Posterior cingulate gyrus (tissue), 11 donors: ENCODE measurements around the gene TNKS1BP1.

Source experiments
- DNase-seq, 10 donors: peaks; one replicate each; pipeline versions ENCODE4 v3.0.0 to v3.0.0-alpha.2; 2020 to 2021; ENCODE audit warnings: mixed read lengths in 3 of 10
- intact Hi-C: fragments of 100-400 bp; cut with DNase I; formaldehyde crosslinking; loops from one replicate; pipeline ENCODE4 v1.15.1; 2023

Gene TNKS1BP1

GRCh38 chr11:57316017-57316416 is 8.7 kb downstream of the TNKS1BP1 start:
- intact Hi-C loops = no loop called here
- DNase-seq = peak in 2 of 10 donors; percentile 52 to 69

DNA sequence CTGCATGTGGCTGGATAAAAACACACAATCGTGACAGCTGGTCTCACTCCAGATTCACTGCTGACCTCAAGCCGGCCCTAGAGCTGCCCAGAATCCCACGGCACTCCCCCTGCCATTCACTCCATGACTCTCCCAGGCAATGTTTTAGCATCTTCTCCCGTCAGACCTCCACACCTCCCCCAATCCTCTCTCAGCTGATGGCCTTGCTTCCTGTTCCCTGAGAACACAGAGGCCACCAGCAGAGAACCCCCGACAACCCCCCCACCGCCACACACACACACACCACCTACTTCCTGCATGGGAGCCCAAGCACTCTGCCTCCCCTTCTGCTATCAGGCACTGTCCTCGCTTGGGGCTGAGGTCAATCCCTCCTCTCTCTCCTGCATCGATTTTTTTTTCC is 9.3 kb downstream of the TNKS1BP1 start:
- peak in 2 of 10 donors; percentile 33 to 53 for DNase-seq

DNA sequence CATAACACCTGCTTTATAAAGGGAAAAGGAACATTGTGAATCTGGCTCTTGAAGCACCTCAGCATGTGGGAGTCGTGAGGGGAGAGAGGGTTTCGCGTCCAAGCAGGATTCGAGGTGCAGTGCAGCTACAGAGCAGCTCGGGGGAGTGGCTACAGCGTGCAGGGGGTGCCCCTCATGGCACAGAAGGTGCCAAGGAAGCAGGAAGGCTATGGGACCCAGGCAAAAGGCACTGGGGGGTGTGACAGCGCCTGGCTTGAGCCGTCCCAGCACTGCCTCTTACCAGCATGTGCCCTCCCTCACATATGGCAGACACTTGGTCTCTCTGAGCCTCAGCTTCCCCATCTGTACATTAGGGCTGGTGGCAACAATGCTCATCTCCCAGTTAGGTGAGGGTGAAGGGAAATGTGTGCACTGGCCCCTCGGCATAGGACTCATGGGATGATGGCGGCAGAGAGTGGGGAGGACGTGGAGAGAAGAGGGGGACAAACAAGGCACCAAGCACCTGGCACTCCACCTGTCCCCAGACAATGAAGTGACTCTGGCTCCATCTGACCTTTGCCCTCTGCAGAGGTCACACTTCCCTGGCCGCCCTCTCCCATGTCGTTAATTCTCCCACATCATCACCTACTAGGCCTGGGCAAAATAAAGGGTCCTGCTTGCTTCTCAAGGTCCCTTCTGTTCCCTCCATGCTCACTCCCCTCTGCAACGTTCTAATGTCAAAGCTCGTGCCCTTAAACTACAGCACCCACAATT is 10.4 kb downstream of the TNKS1BP1 start:
- peak in 1 of 10 donors; percentile 43 for DNase-seq

More for the DNA sequence above, 9.3 kb downstream of the TNKS1BP1 start:
- intact Hi-C loops = no loop called here

GRCh38 chr11:57313788-57314135 is 11.0 kb downstream of the TNKS1BP1 start:
- intact Hi-C loops = no loop called here
- DNase-seq = no peak

More for the DNA sequence above, 10.4 kb downstream of the TNKS1BP1 start:
- intact Hi-C loops = no loop called here

- DNase-seq = peak in 2 of 10 donors; percentile 63 to 75
- intact Hi-C loops = no loop called here
Observed at GRCh38 chr11:57313071-57313787, 11.5 kb downstream of the TNKS1BP1 start.

DNA sequence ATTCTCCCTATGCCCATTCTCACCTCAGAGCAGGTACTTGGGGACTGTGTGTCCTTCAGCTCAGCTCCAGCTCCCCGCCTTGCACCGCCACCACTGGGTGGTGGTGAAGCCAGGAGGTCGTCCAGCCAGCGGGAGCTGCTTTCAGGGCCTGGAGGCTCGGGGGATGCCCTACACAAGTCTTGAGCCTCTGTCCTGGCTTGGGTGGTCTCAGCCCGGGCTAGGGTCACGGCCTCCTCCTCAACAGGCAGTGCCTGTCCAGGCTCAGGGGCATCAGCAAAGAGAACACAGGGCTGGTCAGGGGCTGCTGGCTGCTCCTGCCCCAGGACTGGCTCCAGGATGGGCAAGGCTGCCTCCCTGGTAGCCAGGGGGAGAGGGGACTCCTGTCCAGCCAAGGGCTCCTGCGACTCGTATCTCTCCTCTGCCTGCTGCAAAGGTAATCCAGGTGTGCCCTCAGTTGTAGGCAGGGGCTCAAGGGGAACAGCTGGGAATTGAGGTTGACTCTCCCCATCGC is 12.2 kb downstream of the TNKS1BP1 start:
- intact Hi-C loops = no loop called here
- DNase-seq = peak in 2 of 10 donors; percentile 71 to 82

GRCh38 chr11:57311109-57311936 is 13.4 kb downstream of the TNKS1BP1 start:
- intact Hi-C loops = no loop called here
- DNase-seq = peak in 8 of 10 donors; percentile 51 to 93 (median 66)

DNA sequence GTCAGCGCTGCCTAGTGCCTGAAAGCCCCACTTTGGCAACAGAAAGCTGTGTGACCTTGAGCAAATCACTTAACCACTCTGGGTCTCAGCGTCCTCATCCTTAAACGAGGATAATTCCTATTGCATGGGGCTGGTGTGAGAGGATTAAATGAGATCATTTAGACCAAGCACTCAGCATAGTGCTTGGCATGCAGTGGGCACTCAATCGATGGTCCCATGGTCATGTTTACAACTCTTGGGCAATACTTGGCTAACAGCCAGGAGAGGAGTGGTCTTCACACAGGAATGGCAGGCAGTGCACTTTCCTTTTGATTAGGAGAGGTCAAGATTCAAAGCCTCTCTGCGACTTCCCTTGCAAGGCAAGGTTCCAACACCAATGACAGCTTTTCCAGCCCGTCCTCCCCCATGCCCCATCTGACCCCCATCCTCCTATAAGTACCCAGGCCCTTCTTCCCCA is 14.1 kb downstream of the TNKS1BP1 start:
- intact Hi-C loops = no loop called here
- no peak for DNase-seq

- intact Hi-C loops = no loop called here
- DNase-seq = peak in 1 of 10 donors; percentile 60
Observed at GRCh38 chr11:57310091-57310490, 14.7 kb downstream of the TNKS1BP1 start.

- intact Hi-C loops = no loop called here
Observed at GRCh38 chr11:57309106-57310059, 15.4 kb downstream of the TNKS1BP1 start.

DNA sequence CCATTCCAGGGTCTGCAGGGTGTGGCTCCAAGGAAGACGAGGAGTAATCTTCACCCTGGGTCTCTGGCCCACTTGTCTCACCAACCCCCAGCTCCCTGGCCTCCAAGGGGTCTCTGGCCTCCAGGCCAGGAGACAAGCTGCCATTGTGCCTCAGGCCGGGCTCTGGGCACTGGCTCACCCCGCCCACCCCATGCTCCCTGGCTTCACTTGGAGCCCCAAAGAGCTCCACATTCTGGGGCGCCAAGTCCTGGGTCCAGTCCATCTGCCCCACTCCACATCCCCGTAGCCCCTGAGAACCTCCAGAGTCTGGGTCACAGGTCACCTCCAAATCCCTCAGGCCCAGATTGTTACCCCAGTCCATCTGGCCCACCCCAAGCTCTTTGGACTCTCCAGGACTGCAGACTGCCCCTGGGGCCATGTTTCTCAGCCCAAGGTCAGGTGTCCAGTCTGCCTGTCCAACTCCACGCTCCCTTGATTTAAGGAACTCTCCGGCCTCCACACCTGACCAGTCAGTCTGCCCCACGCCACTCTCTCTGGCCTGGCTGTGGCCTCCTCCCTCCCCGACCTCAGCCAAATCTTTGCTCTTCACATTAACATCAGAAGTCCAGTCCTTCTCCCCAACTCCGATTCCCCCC is 16.2 kb downstream of the TNKS1BP1 start:
- intact Hi-C loops = no loop called here
- peak in 1 of 10 donors; percentile 62 for DNase-seq

More at GRCh38 chr11:57309106-57310059, 15.4 kb downstream of the TNKS1BP1 start:
- DNase-seq = peak in 1 of 10 donors; percentile 76

DNA sequence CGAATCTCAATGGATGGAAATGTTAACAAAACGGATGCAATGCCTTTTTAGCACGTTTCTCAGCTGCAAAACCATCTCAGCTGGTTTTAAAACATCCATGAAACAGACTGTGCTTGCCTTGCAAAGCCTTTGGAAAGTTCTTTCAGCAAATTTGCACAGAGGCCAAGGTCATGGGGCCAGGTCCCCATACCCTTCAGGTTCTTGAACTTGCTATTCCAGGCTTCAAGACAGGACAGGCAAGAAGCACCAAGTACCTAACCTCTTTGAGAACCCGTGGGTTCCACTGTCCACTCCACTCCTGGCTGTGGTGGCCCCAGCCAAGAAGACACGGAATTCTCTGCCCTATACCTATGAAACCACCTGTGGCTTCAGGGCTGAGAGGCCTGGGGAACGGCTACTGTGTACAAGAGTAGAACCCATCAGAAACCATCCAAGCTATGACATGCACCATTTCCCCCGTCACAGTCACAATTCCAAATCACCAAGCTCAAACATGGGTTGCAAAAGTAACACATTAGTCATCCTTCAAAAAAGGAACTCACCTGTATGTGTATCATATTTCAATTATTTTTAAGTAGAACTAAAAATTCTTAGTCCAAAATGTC is 17.0 kb downstream of the TNKS1BP1 start:
- DNase-seq = peak in 1 of 10 donors; percentile 57
- intact Hi-C loops = no loop called here

GRCh38 chr11:57306940-57307565 is 17.7 kb downstream of the TNKS1BP1 start:
- intact Hi-C loops = no loop called here
- DNase-seq = peak in 1 of 10 donors; percentile 53

DNA sequence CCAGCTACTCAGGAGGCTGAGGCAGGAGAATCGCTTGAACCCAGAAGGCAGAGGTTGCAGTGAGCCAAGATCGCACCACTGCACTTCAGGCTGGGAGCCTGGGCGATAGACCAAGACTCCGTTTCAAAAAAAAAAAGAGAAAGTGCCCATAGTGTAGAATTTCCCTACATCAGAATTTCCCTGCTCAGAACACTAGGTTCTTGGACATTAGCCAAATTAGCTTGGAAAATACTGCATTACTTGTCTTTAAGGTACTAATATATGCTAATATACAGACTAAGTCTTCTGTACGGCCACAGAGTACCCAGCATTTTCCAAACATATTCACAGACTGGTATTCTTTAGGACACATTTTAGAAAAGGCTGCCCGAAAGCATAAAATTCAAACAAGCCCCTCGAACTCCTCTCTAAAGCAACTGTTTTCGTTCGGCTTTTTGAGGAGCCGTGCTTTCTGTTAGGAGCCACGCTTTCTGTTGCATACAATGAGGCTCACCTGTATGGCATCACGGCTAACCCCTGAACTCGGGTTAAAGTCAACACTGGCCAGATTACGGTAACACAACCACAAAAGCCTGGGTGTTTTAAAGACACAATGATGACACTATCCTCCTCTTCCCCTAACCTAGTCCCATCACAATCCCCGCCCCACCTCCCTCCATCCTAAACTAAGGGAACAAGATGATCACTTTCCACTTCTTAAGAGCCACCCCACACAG is 18.4 kb downstream of the TNKS1BP1 start:
- DNase-seq = no peak
- intact Hi-C loops = no loop called here

DNA sequence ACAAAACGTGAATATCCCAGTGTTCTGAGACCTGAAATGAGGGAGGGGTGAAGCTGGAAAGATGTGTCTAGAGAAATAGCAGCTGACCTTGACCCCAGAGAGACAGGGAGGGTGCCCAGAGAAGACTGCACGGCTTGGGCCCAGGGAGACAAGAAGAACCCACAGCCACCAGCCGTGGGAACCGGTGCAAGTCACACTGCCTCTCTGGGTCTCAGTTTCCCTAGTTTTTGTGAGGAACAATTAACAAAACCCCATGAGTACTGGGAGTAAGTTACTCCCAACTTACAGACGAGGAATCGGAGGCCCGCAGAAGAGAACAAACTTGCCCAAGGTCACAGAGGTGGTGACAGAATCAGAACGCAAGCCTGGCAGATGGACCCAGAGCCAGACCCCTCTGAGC is 19.2 kb downstream of the TNKS1BP1 start:
- peak in 1 of 10 donors; percentile 47 for DNase-seq
- intact Hi-C loops = no loop called here

- intact Hi-C loops = no loop called here
- DNase-seq = peak in 1 of 10 donors; percentile 80
Observed at GRCh38 chr11:57303990-57304579, 20.7 kb downstream of the TNKS1BP1 start.
